Skeletal muscle tissue (tissue), 4 donors: ENCODE measurements around the gene TAMALIN. TPM values are rescaled to one million over a fixed set of nuclear protein-coding genes. Genes with fewer than 3 reads are reported as not detected.

Source experiments
- H3K27ac ChIP-seq: one replicate; pipeline ENCODE4 v1.7.0; 2013; ENCODE audit warnings: mild to moderate bottlenecking, low read depth, low read length, inconsistent platforms
- H3K27me3 ChIP-seq, 3 donors: one replicate each; pipeline ENCODE4 v1.7.0; 2013; ENCODE audit warnings: low read length in 3 of 3; ENCODE audit not compliant: control insufficient read depth in 3 of 3, insufficient read depth in 3 of 3
- H3K36me3 ChIP-seq, 3 donors: one replicate each; pipeline ENCODE4 v1.7.0; 2013; ENCODE audit warnings: low read length in 3 of 3; ENCODE audit not compliant: control insufficient read depth in 3 of 3, insufficient read depth in 3 of 3
- H3K4me1 ChIP-seq, 3 donors: one replicate each; pipeline ENCODE4 v1.7.0; 2013; ENCODE audit warnings: low read length in 3 of 3, mild to moderate bottlenecking in 3 of 3; ENCODE audit not compliant: control insufficient read depth in 3 of 3, insufficient read depth in 3 of 3
- H3K4me3 ChIP-seq, 3 donors: one replicate each; pipeline ENCODE4 v1.7.0; 2013; ENCODE audit warnings: low read length in 3 of 3
- H3K9ac ChIP-seq, 3 donors: one replicate each; pipeline ENCODE4 v1.7.0; 2013; ENCODE audit warnings: low read length in 3 of 3, mild to moderate bottlenecking in 3 of 3, moderate library complexity in 2 of 3, low read depth in 1 of 3
- H3K9me3 ChIP-seq, 3 donors: one replicate each; pipeline ENCODE4 v1.7.0; 2013; ENCODE audit warnings: low read length in 3 of 3; ENCODE audit not compliant: control insufficient read depth in 3 of 3
- total RNA-seq: library from RNA; depleted of rRNA; stranded (reverse); fragments of >200 nt; gene quantifications from one replicate; pipeline ENCODE4 v1.2.3, GENCODE V29; 2014
- donor health status: Osteomylitis.

Gene TAMALIN
- total RNA-seq, 1 donor from 2014 or later: 9.4 TPM

- no peak overlapping the region for H3K27ac ChIP-seq
- peaks cover 0 to 22% (median 7%) of the 10 kb centered on the region in 3 donors for H3K4me1 ChIP-seq
- peaks cover 0 to 3% (median under 1%) of the 10 kb centered on the region in 3 donors for H3K36me3 ChIP-seq
- no peak overlapping the region for H3K4me3 ChIP-seq
- no peak overlapping the region for H3K9ac ChIP-seq
- no peaks in the 10 kb centered on the region for H3K9me3 ChIP-seq
- peaks cover 8 to 26% (median 15%) of the 10 kb centered on the region in 3 donors for H3K27me3 ChIP-seq
These were observed 3.7 kb upstream of the TAMALIN start for GRCh38 chr12:52003016-52003550.

GRCh38 chr12:52003591-52003990 lies 3.2 kb upstream of the TAMALIN start:
- Histone ChIP-seq H3K27ac (no peak overlapping the region), H3K9ac (no peak overlapping the region)

DNA sequence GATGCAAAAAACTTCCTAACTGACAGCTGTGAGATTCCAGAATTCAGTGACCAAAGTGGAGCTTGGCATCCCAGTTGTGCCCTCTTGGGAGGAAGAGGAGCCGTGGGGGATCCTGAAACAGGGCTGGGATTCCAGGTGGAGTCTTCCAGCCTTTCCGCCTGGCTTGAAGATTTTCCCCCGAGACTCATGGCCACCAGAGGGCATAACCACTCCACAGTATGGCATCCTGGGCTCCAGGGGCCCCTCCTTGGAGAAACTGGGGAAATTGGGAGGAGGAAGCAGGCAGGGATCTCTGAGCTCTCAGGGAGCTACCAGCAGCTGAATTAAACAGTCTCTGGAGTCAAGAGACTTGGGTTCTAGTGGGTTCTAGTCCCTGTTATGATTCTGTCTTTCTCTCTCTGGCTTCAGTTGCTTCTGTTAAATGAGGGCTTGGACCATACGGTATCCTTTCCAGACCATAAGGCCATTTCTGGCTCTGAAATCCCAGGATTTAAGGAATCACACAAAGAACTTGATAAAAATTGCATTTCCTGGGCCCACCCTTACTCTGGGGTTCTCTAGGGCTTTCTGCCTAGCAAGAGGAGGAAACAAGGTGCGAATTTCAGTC lies 2.6 kb upstream of the TAMALIN start:
- Histone ChIP-seq H3K9ac (no peak overlapping the region), H3K27me3 (peaks cover 8 to 26% (median 15%) of the 10 kb centered on the region in 3 donors), H3K4me1 (peaks cover 9 to 32% (median 16%) of the 10 kb centered on the region in 3 donors), H3K4me3 (no peak overlapping the region), H3K9me3 (no peaks in the 10 kb centered on the region), H3K27ac (no peak overlapping the region), H3K36me3 (peaks cover 0 to 3% (median 0%) of the 10 kb centered on the region in 3 donors)

More at GRCh38 chr12:52003591-52003990, 3.2 kb upstream of the TAMALIN start:
- H3K27me3 ChIP-seq: peaks cover 8 to 26% (median 15%) of the 10 kb centered on the region in 3 donors
- no peaks in the 10 kb centered on the region for H3K9me3 ChIP-seq
- H3K4me1 ChIP-seq: peaks cover 3 to 26% (median 10%) of the 10 kb centered on the region in 3 donors
- no peak overlapping the region for H3K4me3 ChIP-seq
- no peaks in the 10 kb centered on the region for H3K36me3 ChIP-seq

GRCh38 chr12:52005218-52005902 lies 1.4 kb upstream of the TAMALIN start:
- H3K4me1 ChIP-seq: peaks cover 18 to 37% (median 20%) of the 10 kb centered on the region in 3 donors
- peaks cover 0 to 3% (median 0%) of the 10 kb centered on the region in 3 donors for H3K36me3 ChIP-seq
- H3K9me3 ChIP-seq: no peaks in the 10 kb centered on the region
- no peak overlapping the region for H3K4me3 ChIP-seq
- no peak overlapping the region for H3K9ac ChIP-seq
- H3K27me3 ChIP-seq: peaks cover 8 to 26% (median 15%) of the 10 kb centered on the region in 3 donors
- no peak overlapping the region for H3K27ac ChIP-seq

- Histone ChIP-seq H3K36me3 (peaks cover 0 to 5% (median 3%) of the 10 kb centered on the region in 3 donors), H3K9ac (no peak overlapping the region), H3K4me3 (peak overlapping the region in 1 of 3 donors; percentile 13), H3K4me1 (peaks cover 24 to 44% (median 27%) of the 10 kb centered on the region in 3 donors), H3K27ac (no peak overlapping the region), H3K27me3 (peaks cover 8 to 26% (median 15%) of the 10 kb centered on the region in 3 donors), H3K9me3 (no peaks in the 10 kb centered on the region)
These were observed 643 bp upstream of the TAMALIN start for GRCh38 chr12:52005903-52006703.

- Histone ChIP-seq H3K36me3 (peaks cover 0 to 7% (median 7%) of the 10 kb centered on the region in 3 donors), H3K9me3 (no peaks in the 10 kb centered on the region), H3K27ac (peak overlapping the region; percentile 76), H3K4me3 (peak overlapping the region; percentile 67 to 77 (median 68)), H3K27me3 (peaks cover 8 to 26% (median 15%) of the 10 kb centered on the region in 3 donors), H3K9ac (peak overlapping the region; percentile 68 to 77 (median 70)), H3K4me1 (peaks cover 27 to 47% (median 31%) of the 10 kb centered on the region in 3 donors)
These were observed 594 bp downstream of the TAMALIN start for GRCh38 chr12:52007158-52007921.

DNA sequence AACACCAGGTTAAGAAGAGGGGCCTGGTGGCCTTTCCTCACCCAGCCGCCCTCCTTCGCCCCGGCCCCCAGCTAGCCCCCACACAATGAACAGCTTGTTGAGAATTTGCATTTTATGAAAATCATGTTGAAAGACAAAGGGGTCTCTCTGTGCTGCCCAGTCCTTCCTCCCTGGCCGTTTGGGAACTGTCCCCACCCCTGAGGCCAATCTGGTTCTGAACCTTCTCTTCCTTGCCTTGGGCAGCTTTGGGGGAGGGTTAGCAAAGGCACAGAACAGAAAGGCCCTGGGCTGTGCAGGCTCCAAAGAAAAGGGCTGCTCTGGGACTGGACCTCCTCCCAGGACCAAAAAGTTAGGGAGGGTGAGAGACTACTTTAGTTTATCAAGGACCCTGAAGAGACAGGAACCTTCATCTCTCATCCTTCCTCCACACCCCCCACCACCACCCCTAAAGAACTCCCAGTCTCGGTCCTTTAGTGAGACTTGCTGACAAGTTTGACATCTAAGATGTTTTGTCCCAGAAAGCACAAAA lies 1.3 kb downstream of the TAMALIN start:
- Histone ChIP-seq H3K27ac (peak overlapping the region; percentile 76), H3K4me1 (peaks cover 27 to 47% (median 31%) of the 10 kb centered on the region in 3 donors), H3K36me3 (peaks cover 0 to 12% (median 7%) of the 10 kb centered on the region in 3 donors), H3K9me3 (no peaks in the 10 kb centered on the region), H3K9ac (peak overlapping the region; percentile 57 to 77 (median 70)), H3K27me3 (peaks cover 8 to 26% (median 15%) of the 10 kb centered on the region in 3 donors), H3K4me3 (peak overlapping the region; percentile 67 to 77 (median 68))

DNA sequence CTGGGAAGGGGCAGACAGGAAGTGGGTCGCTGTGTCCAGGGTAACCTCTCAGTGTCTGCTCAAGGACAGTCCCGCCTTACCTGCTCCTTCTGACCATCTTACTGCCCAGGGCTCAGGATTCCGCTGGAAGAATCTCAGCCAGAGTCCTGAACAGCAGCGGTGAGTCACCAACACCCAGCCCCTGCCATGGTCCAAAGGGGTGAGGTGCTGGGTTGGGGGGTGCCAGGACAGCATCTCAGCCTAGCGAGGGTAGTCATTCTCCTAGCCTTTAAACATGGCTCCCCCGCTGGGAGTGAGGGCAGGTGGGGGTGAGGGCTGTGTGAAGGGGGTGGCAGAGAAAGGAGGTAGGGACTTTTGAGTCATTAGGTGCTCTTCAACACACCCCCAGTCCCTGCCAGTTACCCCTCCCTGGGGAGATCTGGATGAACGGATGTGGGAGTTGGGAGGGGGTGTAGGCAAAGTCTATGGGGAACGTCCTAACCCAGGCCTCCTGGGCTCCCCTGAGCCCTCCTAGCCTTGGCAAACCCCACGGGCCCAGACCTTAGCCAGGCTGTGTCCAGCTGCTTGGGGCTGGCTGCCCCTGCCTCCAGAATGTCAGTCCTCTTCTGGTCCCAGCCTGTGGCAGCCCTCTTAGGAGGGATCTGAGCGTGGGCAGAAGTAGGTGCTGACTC lies 2.5 kb downstream of the TAMALIN start:
- H3K4me3 ChIP-seq: peak overlapping the region; percentile 36 to 77 (median 48)
- H3K36me3 ChIP-seq: peaks cover 0 to 20% (median 10%) of the 10 kb centered on the region in 3 donors
- peaks cover 27 to 47% (median 31%) of the 10 kb centered on the region in 3 donors for H3K4me1 ChIP-seq
- peak overlapping the region; percentile 76 for H3K27ac ChIP-seq
- peaks cover 8 to 26% (median 15%) of the 10 kb centered on the region in 3 donors for H3K27me3 ChIP-seq
- H3K9ac ChIP-seq: peak overlapping the region; percentile 27 to 62 (median 45)
- no peaks in the 10 kb centered on the region for H3K9me3 ChIP-seq
